PC-3 (cell line): ENCODE data around the gene KCNJ6.

Experiments
- CTCF ChIP-seq: fragments of 300-600 bp; sonication (generic); conservative IDR thresholded peaks from 2 replicates; pipeline ENCODE4 v1.5.1; 2017; ENCODE audit warnings: antibody characterized with exemption, low read depth, mild to moderate bottlenecking, low read length
- EZH2 ChIP-seq: fragments of 300-600 bp; sonication (generic); IDR thresholded peaks from one replicate; pipeline ENCODE4 v1.6.1; 2017; ENCODE audit warnings: antibody characterized with exemption, mild to moderate bottlenecking, low read length; ENCODE audit not compliant: unreplicated experiment
- EZH2phosphoT487 ChIP-seq: fragments of 300-600 bp; sonication (generic); IDR thresholded peaks from 2 replicates; pipeline ENCODE4 v1.6.1; 2018; ENCODE audit warnings: mild to moderate bottlenecking, antibody characterized with exemption, low read length, borderline replicate concordance

DNA sequence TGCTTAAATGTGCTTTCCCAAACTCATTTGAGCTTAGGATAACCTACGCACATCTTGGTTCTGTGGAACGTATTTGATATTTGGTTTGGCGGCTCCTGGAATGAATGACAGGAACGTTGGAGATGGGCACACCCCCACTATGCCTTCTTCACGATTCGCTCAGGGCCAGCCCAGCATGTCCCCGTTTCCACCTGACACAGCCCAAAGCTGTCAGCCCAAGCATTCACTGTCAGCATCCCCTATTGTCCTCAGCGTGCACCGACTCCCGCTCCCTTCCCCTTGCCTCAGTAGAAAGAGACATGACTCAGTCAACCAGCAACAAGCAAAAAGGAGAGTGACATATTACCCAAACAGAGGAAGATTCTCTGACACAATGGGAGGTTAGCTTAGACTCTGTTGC lies 181.4 kb downstream of the KCNJ6 start:
- TF ChIP-seq CTCF: no peak
- no peak for TF ChIP-seq EZH2
- no peak for TF ChIP-seq EZH2phosphoT487
